GM19455 (cell line): ENCODE data around the gene DRAP1.
A peak's percentile ranks its signal among the peaks of the same experiment; 100 is the strongest.

ENCODE experiments used
- ATAC-seq: cut with Tn5 transposase; IDR thresholded peaks from one replicate; pipeline ENCODE4 v1.9.1; 2021; ENCODE audit not compliant: unreplicated experiment

Gene DRAP1

DNA sequence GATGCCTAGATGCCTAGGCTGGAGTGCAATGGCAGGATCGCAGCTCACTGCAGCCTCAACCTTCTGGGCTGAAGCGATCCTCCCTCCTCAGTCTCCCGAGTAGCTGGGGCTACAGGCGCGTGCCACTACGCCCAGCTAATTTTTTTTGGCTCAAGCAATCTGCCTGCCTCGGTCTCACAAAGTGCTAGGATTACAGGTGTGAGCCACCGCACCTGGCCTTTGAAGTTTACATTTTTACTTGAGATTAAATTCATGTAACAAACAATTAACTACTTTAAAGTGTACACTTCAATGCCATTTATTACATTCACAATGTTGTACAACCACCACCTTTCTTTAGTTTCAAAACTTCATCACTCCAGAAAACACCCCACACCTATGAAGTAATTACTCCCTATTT is 15.5 kb upstream of the DRAP1 start:
- no peak for ATAC-seq

DNA sequence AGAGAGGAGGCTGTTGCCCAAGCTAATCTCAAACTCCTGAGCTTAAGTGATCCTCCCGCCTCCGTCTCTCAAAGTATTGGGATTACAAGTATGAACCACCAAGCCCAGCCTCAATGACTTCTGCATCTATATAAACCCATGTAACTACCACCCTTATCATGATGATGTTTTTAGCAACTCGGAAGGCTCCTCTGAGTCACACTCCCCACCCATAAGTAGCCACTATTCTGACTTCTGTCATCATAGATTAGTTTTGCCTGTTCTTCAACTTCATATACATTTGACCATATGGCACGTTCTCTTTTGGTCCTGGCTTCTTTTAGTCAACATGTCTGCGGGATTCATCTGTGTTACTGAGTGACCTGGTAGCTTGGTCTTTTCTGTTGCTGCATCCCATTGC is 12.6 kb upstream of the DRAP1 start:
- ATAC-seq: no peak

DNA sequence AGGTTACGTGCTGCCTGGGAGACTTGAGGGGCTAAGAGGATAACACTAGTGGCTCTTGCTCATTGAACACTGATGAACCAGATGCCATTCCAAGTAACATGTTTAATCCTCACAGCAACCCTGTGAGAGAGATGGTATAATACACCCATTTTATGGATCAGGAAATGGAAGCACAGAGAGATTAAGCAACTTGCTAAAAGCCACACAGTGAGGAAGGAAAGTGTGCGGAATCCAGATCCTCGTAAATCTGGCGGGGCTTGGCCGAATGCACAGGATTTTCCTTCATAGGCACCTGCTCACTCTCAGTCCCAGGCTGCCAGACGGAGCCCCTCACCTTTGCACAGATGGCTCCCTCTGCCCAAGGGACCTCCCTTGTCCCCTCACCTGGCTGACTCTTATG is 11.3 kb upstream of the DRAP1 start:
- ATAC-seq: no peak

DNA sequence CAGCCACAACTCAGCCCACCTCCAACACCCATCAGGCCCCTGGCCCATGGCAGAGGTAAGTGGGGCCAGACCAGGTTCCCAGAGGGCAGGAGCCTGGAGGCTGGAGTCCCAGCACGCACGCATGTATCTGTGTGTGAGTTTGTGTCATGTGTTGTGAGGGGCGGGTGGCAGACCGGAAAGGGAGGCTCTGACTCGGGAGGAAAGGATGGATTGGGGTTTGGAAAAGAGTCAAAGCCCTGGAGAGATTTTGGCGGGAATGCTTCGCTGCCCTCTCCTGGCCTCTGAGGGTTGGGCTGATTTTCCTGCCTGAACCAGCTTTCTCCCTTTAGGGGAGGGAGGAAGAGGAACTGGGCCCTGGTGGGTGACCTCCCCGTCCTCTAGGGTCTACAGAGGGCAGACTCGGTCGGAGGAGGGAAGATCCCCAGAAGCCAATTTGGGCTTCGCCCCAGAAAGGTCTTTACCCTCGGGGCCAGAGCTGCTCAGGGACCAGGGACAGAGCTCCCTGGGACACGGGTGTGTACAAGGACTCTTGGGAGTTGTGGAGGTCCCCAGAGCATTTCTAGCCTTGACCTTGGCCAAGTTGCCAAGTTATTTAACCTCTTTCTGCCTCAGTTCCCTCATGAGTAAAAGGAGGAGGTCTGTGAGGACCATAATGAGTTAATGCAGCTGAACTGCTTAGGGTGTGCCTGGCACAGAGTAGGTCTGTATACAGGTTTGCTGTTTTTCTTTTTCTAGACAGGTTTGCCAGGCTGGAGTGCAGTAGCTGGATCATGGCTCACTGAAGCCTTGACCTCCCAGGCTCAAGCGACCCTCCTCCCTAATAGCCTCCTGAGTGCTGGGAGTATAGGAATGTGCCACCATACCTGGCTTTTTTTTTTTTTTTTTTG is 7.3 kb upstream of the DRAP1 start:
- no peak for ATAC-seq

DNA sequence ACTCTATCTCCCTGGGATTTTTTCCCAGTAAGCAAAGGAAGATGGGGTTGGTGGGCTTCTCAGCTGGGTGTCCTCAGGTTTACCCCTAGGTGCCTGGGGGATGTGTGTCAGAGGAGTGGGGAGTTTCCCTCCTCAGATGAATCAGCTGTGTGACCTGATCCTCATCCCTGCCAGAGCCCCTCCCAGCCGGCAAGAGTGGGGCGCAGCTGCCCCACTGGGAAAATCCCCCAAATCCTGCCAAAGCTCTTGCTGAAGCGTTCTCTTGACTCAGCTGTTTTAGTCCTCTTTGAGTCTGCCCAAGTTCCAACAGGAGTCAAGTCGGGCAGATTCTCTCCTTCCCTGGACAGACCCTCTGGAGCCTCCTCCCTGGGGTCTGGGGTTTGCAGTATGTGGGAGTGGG is 6.4 kb upstream of the DRAP1 start:
- no peak for ATAC-seq

DNA sequence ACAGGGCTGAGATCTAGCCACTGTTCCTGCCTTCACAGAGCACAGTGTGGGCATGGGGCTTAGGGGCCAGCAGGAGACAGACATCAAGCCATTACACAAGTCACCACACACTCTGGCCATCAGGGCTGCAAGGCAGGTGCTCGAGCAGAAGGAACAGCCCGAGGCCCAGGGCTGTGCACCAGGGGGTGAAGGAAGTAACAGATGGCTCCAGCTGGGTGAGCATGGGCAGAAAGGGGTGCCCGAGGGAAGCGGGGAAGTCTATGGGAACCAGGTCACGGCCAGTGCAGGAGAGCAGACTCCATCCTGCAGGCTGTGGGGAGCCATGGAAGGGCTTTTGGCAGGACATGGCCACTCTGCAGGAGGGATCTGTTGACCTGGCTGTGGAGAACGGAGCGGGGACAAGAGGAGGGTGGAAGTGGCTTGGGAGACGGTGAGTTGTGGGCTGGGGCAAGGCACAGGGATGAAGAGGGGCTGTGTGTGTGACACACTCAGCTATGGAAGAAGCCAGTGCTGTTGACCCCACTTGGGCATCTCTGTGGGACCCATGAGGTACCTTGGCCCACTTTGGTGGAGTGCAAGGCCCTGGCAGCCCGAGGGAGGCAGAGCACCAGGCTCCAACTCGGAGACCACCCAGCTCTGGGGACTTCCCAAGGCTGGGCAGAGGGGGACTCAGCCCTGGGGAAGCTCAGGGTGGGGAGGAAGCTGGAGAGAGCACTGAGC is 4.0 kb upstream of the DRAP1 start:
- no peak for ATAC-seq

DNA sequence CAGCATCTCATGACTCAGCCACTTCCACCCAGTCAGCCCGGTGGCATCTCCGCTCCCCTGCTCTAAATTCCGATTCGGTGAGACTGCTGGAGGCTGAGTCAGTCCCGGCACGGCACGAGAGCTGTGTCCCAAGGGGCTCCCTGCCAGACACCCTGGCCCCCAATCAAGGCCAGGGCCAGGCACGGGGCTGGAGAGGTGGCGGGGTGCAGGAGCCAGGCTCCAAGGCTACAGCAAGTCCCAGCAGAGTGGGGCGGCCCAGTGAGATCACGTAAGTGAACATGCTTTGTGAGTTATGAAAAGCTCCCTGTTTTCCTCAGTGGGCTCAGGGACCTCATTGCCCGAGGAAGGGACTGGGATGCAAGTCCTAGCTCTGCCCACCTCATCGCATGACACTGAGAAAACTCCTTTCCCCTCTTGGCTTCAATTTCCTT is 3.4 kb upstream of the DRAP1 start:
- no peak for ATAC-seq

DNA sequence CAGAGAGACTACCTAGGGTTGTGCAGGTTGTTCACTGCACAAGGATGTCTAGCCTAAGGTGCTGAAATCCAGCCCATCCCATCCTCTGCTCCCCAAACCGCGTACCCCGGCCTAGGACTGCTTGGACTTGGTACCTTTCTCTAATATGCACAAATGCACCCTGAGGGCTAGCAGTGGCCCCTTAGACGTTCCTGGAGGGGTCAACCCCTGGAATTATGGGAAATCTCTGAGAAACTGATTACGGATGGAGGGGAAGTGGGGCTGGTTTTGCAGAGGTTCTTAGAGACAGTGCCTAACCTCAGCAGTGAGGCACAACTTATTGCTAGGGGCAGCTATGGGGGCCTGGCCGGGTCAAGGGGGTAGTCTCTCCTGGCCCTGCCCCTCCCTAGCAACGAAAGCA is 2.8 kb upstream of the DRAP1 start:
- ATAC-seq: no peak

DNA sequence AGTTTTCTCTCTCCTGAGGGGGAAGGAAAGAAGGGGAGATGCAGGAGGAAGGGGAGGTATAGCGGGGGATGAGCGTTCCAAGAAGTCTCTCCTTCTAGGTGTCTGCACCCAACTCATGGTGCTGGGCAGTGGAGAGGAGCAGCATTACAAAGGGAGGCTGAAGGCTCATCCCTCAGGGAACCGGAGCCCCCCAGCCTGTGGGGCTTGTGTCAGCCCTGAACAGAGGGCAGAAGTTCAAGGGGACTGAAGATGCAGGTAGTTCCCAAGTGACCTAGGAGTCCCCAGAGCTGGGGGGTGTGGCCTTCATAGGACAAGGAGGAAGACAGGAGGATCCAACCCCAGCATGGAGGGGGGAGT is 2.2 kb upstream of the DRAP1 start:
- ATAC-seq: no peak

DNA sequence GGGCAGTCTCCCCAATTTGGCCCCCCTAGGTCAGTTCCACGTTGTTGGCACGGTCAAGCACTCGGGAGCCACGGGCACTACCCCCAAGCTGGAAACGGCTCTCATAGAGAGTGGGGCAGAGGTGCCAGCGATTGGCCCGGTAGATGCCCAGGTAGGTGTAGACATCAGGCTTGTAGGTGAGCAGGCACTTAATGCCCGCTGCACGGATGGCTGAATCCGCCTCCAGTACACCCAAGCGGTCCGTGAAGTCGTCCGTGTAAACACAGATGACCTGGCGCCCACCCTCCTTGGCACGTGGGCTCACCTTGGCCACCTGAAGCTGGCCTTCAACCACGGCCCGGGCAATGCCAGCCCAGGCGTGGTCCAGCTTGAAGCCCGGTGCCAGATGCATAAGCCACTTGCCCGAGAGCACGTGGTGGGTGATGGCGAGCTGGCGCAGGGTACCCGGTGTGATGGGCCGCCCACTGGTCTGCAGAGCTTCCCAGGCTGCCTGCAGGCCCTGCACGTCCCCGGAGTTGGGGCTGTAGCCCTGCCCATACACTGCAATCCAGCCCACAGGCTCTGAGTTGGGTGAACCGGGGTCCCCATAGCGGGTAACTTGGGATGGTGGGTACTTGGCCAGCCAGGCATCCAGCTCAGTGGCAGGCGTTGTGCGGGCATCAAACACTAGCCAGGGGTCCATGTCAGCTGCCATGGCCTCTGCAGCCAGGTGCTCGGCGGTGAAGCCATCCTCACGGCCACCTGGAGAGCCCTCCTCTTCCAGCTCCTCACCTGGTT is 1.6 kb upstream of the DRAP1 start:
- no peak for ATAC-seq

DNA sequence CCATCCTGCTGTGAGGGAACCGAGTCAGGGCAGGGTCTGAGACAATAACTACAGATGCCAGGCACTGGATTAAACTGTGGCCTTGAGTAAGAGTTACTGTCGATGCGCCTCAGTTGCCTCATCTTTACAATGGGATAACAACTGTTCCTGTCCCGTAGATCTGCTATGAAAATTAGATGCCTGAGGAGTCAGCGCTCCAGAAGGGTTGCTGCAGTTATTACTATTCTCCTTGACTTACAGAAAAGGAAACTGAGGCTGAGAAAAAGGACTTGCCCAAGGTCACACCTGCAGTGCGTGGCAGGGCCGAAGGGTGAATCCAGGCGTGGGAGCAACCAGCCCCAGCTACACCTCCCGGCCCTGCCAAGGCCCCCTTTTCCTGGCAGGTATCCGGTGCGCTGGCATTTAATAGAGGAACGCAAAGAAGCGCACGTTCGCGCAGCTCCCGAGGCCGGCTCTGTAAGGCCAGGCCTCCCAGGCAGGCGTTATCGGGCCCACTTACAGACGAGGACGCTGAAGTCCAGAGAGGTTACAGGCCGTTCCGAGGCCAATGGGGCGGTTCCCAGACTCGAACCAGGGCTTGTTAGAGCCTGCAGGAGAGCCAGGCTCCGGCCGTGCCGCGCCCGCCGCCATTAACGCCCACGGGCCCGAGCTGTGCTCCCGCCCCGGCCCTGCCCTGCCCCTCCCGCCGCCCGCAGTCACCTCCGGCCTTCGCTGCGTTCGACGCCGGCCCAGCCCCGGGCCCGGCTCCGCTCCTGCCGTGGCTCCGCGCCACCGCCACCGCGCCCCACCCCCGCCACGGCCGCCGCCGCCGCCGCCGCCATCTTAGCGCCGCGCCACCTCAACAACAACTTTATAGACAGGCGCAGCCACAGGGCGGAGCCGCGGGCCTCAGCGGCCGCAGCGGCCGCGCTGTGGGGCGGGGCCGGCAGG is 750 bp upstream of the DRAP1 start, which contains the start of gene C11orf68:
TSS of gene C11orf68 (minus strand) at position 852 of the 930 bp plus-strand sequence. CDS start at position 821, 31 bp downstream.
- ATAC-seq: peak; percentile 51

DNA sequence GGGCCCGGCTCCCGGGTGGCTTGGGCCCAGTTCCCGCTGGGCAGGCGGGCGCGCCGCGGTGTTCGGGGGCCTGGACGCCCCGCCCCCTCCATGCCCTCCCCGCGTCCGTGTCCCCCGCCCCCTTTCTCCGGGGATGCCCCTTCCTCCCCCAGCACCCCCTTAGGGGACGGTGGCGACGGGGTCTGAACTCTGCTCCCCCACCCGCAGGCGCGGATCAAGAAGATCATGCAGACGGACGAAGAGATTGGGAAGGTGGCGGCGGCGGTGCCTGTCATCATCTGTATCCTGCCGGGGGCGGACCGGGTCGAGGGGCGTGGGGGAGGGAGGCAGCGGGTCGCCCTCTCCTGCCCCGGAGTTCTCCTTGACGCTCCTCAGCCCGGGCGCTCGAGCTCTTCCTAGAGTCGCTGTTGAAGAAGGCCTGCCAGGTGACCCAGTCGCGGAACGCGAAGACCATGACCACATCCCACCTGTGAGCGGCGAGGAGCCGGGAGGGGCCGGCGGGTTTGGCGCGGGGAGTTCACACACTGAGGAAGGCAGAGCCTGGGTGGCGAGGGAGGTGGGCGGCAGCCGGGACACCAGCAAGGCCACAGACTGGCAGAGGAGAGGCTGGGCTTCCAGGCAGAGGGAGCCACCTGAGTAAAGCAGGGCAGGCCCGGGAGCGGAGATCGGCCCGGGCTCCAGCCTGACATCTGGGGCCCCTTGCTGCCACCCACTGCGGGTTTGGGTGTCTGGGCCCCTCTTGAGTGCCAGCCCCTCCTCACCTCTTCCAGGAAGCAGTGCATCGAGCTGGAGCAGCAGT is 546 bp downstream of the DRAP1 start:
- peak; percentile 36 for ATAC-seq

DNA sequence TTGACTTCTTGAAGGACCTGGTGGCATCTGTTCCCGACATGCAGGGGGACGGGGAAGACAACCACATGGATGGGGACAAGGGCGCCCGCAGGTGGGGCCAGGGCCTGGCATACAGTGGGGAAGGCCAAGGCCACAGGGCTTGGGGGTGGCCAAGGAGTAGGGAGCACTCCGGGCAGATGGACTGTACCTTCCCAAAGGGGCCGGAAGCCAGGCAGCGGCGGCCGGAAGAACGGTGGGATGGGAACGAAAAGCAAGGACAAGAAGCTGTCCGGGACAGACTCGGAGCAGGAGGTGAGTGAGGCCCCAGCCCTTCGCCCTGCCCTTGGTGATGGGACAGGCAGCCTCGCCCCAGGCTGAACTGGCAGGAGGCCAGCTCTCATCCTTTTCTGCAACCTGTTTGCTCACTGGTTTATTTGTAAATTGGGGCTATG is 1.2 kb downstream of the DRAP1 start:
- no peak for ATAC-seq

DNA sequence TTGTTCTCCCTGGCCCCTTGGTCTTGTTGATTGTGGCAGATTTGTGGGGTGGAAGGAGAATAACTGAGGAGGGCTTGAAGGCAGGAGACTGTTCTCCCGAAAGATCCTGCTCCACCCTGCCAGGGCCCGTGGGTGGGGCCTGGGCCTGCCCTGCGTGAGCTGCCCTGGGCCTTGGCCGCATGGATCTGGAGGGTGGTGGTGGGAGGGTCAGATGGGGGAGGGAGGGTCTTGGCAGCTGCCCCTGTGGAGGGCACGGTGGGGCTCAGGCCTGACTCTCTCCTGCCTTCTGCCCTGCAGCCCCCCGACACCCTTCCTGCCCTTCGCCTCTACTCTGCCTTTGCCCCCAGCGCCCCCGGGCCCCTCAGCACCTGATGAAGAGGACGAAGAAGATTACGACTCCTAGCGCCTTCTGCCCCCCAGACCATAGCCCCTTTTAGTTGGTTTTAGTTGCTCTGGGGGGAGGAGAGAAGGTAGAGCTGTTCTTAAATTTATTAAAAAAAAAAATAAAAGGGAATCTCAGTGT is 1.9 kb downstream of the DRAP1 start:
- no peak for ATAC-seq

DNA sequence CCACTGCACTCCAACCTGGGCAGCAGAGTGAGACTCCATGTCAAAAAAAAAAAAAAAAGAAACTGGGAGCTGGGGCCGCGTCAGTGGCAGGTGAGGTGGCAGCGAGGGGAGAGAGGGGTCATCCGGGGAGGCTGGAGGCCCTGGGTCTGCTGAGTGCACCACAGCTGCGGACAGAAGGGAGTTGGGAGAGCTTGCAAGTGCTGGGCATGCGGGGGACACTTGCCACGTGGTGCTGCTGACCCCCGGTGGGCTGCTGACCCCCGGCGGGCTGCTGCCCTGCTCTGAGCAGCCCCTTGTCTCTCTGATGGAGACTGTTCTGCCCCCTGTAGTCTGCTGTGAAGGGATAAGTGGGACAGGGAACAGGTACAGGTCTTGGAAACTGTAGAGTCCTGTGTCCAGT is 2.6 kb downstream of the DRAP1 start:
- ATAC-seq: no peak

DNA sequence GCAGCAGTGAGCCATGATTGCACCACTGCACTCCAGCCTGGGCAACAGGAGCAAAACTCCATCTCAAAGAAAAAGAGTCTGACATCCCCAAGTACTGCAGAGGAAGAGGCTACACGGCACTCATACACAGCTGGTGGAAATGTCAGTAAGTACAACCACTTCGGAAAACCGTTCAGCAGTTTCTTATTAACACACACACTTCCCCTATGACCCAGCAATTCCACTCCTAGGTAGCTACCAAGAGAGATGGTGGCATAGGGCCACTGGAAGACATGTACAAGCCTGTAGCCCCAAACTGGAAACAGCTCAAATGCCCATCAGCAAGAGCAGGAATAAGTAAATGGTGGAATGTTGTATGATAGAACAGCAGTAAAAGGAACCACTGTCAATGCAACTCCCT is 3.3 kb downstream of the DRAP1 start:
- ATAC-seq: no peak

DNA sequence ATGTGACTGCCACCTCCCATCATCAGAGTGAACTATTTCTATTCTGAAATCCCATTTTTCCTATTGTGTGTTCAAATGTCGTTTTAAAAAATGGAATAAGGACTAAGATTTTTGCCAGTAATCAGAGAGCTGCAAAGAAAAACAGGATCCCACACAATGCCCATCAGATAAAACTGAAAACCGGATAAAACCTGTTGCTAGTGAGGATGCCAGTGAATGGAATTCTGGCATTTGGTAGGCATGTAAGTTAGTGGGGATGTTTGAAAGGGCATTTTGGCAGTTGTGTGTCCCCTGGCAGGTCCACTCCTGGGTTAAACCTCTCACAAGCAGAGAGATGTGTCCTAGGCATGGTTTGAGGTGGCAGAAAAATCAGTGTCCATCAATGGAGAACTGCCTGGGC is 6.2 kb downstream of the DRAP1 start:
- no peak for ATAC-seq

DNA sequence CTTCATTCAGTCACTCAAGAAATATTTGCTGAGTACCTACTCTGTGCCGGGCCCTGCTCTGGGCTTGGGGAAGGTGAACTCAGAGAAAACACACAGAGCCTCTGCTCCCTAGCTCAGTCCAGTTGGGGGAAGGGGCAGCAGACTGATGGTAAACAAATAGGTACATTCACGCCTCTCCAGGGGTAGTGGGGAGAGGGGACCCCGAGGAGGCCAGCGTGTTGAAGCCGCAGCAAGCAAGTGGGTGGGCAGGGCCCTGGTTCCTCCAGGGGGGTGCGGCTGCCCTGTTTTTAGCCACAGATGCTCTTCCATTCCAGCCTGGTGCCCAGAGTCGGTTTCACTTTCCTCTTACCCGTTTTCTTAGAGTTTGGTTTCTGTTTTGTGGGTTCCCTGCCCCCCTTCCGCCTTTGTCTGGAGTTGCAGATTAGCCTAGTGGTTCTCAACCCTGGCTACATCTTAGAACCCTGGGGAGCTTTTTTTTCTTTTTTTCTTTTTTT is 8.7 kb downstream of the DRAP1 start:
- no peak for ATAC-seq

DNA sequence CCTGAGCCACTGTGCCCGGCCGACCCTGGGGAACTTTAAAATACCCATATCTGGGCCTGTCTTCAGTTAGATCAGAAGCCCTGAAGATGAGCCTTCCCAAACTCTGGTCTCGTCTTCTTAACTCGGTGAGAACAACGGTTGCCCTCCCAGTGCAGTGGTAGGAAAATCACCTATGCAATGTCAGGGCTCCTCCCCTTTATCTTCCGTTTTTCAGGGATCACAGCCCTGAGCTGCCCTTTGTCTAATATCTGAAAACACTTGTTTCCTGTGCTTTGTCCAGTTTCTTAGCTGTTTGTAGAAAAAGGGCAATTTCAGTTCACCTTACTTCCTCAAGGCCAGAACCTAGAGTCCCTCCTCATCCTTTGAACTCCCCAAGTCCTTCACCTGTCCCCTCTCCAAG is 9.4 kb downstream of the DRAP1 start:
- ATAC-seq: no peak
